T-helper 1 cell treated with Interleukin-12 subunit alpha and Interleukin-12 subunit beta and Interleukin-4 antibody, amounts not matched to agents 30 μg/mL and 1 μg/mL, for 36 hours (primary cell): Measurements from ENCODE around the gene PPM1F.

Experiments used
- H3K27ac Mint-ChIP-seq: one replicate; pipeline ENCODE4 v1.8.0; 2021; ENCODE audit warnings: mild to moderate bottlenecking, mixed read lengths
- H3K27me3 Mint-ChIP-seq: one replicate; pipeline ENCODE4 v1.8.0; 2021; ENCODE audit warnings: low read depth, mixed read lengths
- H3K36me3 Mint-ChIP-seq: one replicate; pipeline ENCODE4 v1.8.0; 2021; ENCODE audit warnings: low read depth, mixed read lengths
- H3K4me1 Mint-ChIP-seq: one replicate; pipeline ENCODE4 v1.8.0; 2021; ENCODE audit warnings: low read depth, mixed read lengths
- H3K4me3 Mint-ChIP-seq: one replicate; pipeline ENCODE4 v1.8.0; 2021; ENCODE audit warnings: mild to moderate bottlenecking, moderate library complexity, mixed read lengths
- H3K9me3 Mint-ChIP-seq: one replicate; pipeline ENCODE4 v1.8.0; 2021; ENCODE audit warnings: mixed read lengths

Gene PPM1F

DNA sequence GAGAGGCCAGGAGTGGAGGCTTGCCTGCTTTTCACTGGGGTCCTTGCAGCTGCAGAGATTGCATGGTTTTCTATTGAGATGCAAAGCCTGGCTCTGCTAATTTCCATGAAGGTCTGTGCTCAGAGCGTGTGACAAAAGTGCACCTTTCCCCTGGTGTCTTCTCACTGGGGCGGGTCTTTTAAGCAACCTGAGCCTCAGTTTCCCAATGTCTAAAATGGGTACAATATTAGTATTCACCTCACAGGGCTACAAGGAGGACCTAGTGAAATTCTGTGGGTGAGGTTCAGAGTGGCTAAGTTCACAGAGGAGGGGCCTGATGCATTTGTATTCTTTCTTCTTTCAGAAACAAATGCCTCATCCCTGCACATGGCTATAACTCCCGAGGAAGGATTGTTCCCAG is 20.3 kb downstream of the PPM1F start:
- Mint-ChIP-seq H3K36me3 (peaks cover 7% of the 10 kb centered on the region), H3K27me3 (no peaks in the 10 kb centered on the region), H3K27ac (no peak overlapping the region), H3K4me3 (no peak overlapping the region), H3K4me1 (peaks cover 2% of the 10 kb centered on the region), H3K9me3 (no peaks in the 10 kb centered on the region)

DNA sequence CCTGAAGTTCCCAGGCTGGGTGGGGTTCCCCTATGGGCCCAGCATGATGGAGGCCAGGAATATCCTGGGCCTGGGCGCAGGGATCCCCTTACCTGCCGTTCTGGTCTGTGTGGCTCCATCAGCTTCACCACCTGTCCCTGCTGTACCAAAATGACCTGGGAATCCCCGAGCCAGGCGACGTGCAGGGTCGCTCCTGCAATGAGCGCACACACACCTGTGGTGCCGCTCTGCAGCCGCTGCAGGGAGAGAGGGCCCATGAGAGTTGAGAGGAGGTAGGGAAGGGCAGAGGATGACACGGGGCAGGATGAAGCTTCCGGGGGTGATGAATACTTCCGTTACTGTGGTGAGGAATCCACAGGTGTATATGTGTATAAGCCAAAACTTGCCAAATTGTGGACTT is 21.6 kb downstream of the PPM1F start:
- Mint-ChIP-seq H3K27ac (no peak overlapping the region), H3K4me1 (no peaks in the 10 kb centered on the region), H3K27me3 (no peaks in the 10 kb centered on the region)

DNA sequence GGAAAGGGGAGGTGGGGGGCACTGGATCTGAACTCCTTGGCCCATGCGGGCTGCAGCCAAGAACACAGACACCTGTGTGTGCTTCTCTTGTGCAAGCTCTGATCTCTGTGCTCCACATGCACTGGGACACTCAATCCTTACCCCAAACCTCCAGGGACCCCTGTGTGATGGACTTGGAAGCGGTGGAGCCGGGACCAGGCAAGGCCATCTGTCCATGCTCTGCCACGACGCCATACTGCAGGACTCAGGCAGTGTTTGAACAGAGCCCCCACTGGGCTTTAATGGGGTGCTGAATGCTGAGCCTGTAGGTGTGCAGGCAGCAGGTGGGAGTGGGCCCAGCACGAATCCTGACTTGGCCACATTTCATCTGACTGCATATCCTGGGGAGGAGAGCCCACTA is 23.4 kb downstream of the PPM1F start:
- Mint-ChIP-seq H3K27ac (no peak overlapping the region), H3K4me3 (no peak overlapping the region), H3K36me3 (peaks cover 6% of the 10 kb centered on the region), H3K9me3 (no peaks in the 10 kb centered on the region), H3K27me3 (no peaks in the 10 kb centered on the region), H3K4me1 (no peaks in the 10 kb centered on the region)

More for the DNA sequence above, 21.6 kb downstream of the PPM1F start:
- peaks cover 7% of the 10 kb centered on the region for H3K36me3 Mint-ChIP-seq
- H3K9me3 Mint-ChIP-seq: no peaks in the 10 kb centered on the region
- no peak overlapping the region for H3K4me3 Mint-ChIP-seq

- no peaks in the 10 kb centered on the region for H3K4me1 Mint-ChIP-seq
- no peaks in the 10 kb centered on the region for H3K9me3 Mint-ChIP-seq
- H3K4me3 Mint-ChIP-seq: no peak overlapping the region
- no peaks in the 10 kb centered on the region for H3K27me3 Mint-ChIP-seq
- H3K27ac Mint-ChIP-seq: no peak overlapping the region
- peaks cover 6% of the 10 kb centered on the region for H3K36me3 Mint-ChIP-seq
These were observed 24.6 kb downstream of the PPM1F start for GRCh38 chr22:21928048-21928447.

GRCh38 chr22:21927174-21927823 is 25.3 kb downstream of the PPM1F start:
- H3K4me3 Mint-ChIP-seq: no peak overlapping the region
- no peak overlapping the region for H3K27ac Mint-ChIP-seq
- H3K4me1 Mint-ChIP-seq: no peaks in the 10 kb centered on the region
- no peaks in the 10 kb centered on the region for H3K9me3 Mint-ChIP-seq
- peaks cover 6% of the 10 kb centered on the region for H3K36me3 Mint-ChIP-seq
- H3K27me3 Mint-ChIP-seq: no peaks in the 10 kb centered on the region

- Mint-ChIP-seq H3K9me3 (no peaks in the 10 kb centered on the region), H3K36me3 (peaks cover 6% of the 10 kb centered on the region), H3K4me3 (no peak overlapping the region), H3K27ac (no peak overlapping the region), H3K4me1 (no peaks in the 10 kb centered on the region), H3K27me3 (no peaks in the 10 kb centered on the region)
These were observed 25.9 kb downstream of the PPM1F start for GRCh38 chr22:21926728-21927127.

GRCh38 chr22:21923163-21923561 is 29.5 kb downstream of the PPM1F start:
- no peaks in the 10 kb centered on the region for H3K27me3 Mint-ChIP-seq
- no peak overlapping the region for H3K4me3 Mint-ChIP-seq
- H3K36me3 Mint-ChIP-seq: no peaks in the 10 kb centered on the region
- no peaks in the 10 kb centered on the region for H3K9me3 Mint-ChIP-seq
- no peak overlapping the region for H3K27ac Mint-ChIP-seq
- H3K4me1 Mint-ChIP-seq: no peaks in the 10 kb centered on the region

- no peak overlapping the region for H3K27ac Mint-ChIP-seq
- H3K4me3 Mint-ChIP-seq: no peak overlapping the region
- H3K27me3 Mint-ChIP-seq: no peaks in the 10 kb centered on the region
- no peaks in the 10 kb centered on the region for H3K36me3 Mint-ChIP-seq
- no peaks in the 10 kb centered on the region for H3K9me3 Mint-ChIP-seq
- no peaks in the 10 kb centered on the region for H3K4me1 Mint-ChIP-seq
These were observed 30.1 kb downstream of the PPM1F start for GRCh38 chr22:21922370-21923162.

GRCh38 chr22:21921729-21922128 is 30.9 kb downstream of the PPM1F start:
- no peaks in the 10 kb centered on the region for H3K4me1 Mint-ChIP-seq
- no peaks in the 10 kb centered on the region for H3K36me3 Mint-ChIP-seq
- H3K4me3 Mint-ChIP-seq: no peak overlapping the region
- no peaks in the 10 kb centered on the region for H3K27me3 Mint-ChIP-seq
- H3K9me3 Mint-ChIP-seq: no peaks in the 10 kb centered on the region
- no peak overlapping the region for H3K27ac Mint-ChIP-seq

DNA sequence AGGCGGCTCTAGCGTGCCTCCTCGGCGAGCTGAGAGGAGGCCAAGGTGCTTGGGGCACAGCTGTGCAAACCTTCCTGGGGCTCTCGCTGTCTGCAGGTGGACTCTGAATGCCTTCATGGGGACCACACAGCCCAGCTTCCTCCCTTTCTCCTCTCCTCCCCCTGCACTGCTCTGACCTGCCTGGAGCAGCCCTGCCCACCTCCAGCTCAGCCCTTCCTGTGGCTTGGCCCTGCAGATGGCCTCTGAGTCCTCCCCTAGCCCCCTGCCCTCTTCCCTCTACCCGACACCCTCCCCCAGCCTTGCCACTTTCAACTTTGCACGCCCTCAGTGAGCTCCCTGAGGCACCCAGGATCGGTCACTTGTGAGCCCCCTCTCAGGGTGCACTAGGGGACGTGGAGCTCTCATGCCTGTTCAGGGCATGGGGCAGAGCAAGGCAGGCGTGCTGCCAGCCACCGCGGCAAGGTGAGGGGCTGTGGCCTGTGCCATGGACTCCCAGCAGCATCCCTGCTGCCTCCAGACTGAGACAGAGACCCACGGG is 31.4 kb downstream of the PPM1F start:
- Mint-ChIP-seq H3K4me1 (no peaks in the 10 kb centered on the region), H3K4me3 (no peak overlapping the region), H3K27ac (no peak overlapping the region), H3K36me3 (no peaks in the 10 kb centered on the region), H3K27me3 (no peaks in the 10 kb centered on the region), H3K9me3 (no peaks in the 10 kb centered on the region)

- no peak overlapping the region for H3K27ac Mint-ChIP-seq
- H3K27me3 Mint-ChIP-seq: no peaks in the 10 kb centered on the region
- H3K4me3 Mint-ChIP-seq: no peak overlapping the region
- H3K9me3 Mint-ChIP-seq: no peaks in the 10 kb centered on the region
- H3K4me1 Mint-ChIP-seq: no peaks in the 10 kb centered on the region
- H3K36me3 Mint-ChIP-seq: no peaks in the 10 kb centered on the region
These were observed 32.1 kb downstream of the PPM1F start for GRCh38 chr22:21920341-21921183.

DNA sequence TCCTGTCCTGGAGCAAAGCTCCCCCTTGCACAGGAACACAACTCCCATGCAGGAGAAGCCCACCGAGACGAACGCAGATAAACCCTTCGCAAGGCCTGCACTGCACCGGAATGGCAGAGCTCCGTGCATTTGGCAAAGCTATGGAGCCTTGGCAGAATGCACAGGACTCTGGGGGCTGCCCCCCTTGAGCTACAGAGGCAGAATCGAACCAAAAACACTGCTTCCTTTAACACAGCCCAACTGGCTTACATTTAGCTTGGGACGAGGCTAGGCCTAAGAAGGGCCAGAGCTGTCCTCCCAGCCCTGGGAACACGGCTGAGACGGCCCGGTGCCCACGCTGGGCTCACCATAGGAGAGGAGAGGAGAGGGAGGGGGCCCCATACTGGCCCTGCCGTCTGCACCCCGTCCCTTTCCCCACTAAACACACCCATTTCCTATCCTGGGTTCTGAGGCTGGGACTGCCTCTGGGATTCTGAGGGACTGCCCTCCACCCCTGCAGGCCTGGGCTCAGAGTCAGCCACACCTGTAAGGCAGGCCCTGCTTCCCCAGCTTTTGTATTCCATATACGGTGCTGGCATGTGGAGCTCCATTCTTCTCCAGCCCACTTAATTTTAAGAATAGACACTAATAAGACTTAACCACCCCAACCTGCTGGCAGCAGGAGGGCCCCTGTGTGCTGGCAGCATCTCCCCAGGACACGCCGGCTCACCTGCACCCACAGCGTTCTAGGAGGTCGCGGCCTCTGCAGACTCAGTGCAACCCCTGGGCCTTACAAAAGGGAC is 32.9 kb downstream of the PPM1F start:
- H3K27me3 Mint-ChIP-seq: no peaks in the 10 kb centered on the region
- no peaks in the 10 kb centered on the region for H3K4me1 Mint-ChIP-seq
- H3K27ac Mint-ChIP-seq: no peak overlapping the region
- no peaks in the 10 kb centered on the region for H3K36me3 Mint-ChIP-seq
- H3K9me3 Mint-ChIP-seq: no peaks in the 10 kb centered on the region
- H3K4me3 Mint-ChIP-seq: no peak overlapping the region

- H3K4me1 Mint-ChIP-seq: no peaks in the 10 kb centered on the region
These were observed 34.0 kb downstream of the PPM1F start for GRCh38 chr22:21918466-21919185.

DNA sequence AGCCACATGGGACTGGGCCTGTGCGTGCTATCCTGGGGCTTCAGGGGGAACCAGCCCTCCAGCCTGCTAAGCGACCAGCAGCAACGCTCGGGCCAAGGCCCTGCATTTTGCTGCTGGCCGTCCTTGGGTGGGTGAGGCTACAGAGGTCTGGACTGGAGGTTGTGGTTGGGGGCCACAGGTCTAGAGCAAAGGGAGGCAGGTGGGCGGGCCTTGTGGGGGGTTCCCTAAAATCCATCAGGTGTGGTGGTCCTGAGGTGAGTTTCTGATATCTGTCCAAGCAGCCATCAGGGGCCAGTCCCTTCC is 34.7 kb downstream of the PPM1F start:
- H3K9me3 Mint-ChIP-seq: no peaks in the 10 kb centered on the region
- no peaks in the 10 kb centered on the region for H3K27me3 Mint-ChIP-seq
- no peaks in the 10 kb centered on the region for H3K4me1 Mint-ChIP-seq
- H3K27ac Mint-ChIP-seq: no peak overlapping the region
- H3K36me3 Mint-ChIP-seq: no peaks in the 10 kb centered on the region
- H3K4me3 Mint-ChIP-seq: no peak overlapping the region

More at GRCh38 chr22:21918466-21919185, 34.0 kb downstream of the PPM1F start:
- H3K9me3 Mint-ChIP-seq: no peaks in the 10 kb centered on the region
- H3K27ac Mint-ChIP-seq: no peak overlapping the region
- H3K36me3 Mint-ChIP-seq: no peaks in the 10 kb centered on the region
- H3K27me3 Mint-ChIP-seq: no peaks in the 10 kb centered on the region
- no peak overlapping the region for H3K4me3 Mint-ChIP-seq
